GM12878 (cell line): ENCODE measurements around the gene ME3. TPM values are rescaled to one million over a fixed set of nuclear protein-coding genes. Genes with fewer than 3 reads are reported as not detected.

Experiments
- ATAC-seq: fragments of 200-7000 bp; cut with Tn5 transposase; 3 replicates; pipeline ENCODE4 v1.9.1; 2020; ENCODE audit warnings: mild to moderate bottlenecking, moderate library complexity
- BruUV-seq: library from RNA; stranded (reverse); fragments of 400-500 nt; replicated peaks from 2 replicates; lab custom pipeline; 2021; lab: Mats Ljungman, UMichigan
- CTCF ChIA-PET: fragments of 300-600 bp; sonication (Branson Sonifier 250); formaldehyde crosslinking; extraction: SDS; loops from one replicate; lab custom pipeline; 2021; ENCODE audit warnings: inconsistent platforms; lab: Yijun Ruan, JAX
- POLR2A ChIA-PET: fragments of 350-600 bp; formaldehyde crosslinking; extraction: SDS; loops from one replicate; lab custom pipeline; 2021; ENCODE audit warnings: inconsistent platforms; lab: Charles Lee
- RAD21 ChIA-PET: fragments of 300-600 bp; sonication (Branson Sonifier 250); formaldehyde crosslinking; loops from one replicate; lab custom pipeline; 2023; ENCODE audit warnings: antibody characterized with exemption; ENCODE audit not compliant: unreplicated experiment; lab: Charles Lee
- SMC1A ChIA-PET: fragments of 300-600 bp; sonication (Branson Sonifier 250); formaldehyde crosslinking; loops from one replicate; lab custom pipeline; 2023; ENCODE audit not compliant: unreplicated experiment, uncharacterized antibody; lab: Charles Lee
- DNase-seq: peaks from one replicate; pipeline ENCODE4 v3.0.0-alpha.2; 2011; ENCODE audit warnings: low read depth, low spot score
- FAIRE-seq: peaks from 3 replicates; lab custom pipeline; 2011; peaks lifted over from hg19 to GRCh38; lab: Jason Lieb, UNC
- H2AFZ ChIP-seq: 2 replicates; pipeline ENCODE4 v1.6.0; 2011; ENCODE audit warnings: low read depth, low read length, control low read depth; ENCODE audit not compliant: control insufficient read depth
- H3K27ac ChIP-seq: 2 replicates; pipeline ENCODE4 v1.5.1; 2011; ENCODE audit warnings: control low read depth; ENCODE audit not compliant: control insufficient read depth, insufficient read depth
- H3K27me3 ChIP-seq, 2 experiments: replicated peaks in 1 of 2; 2 replicates each; pipeline versions ENCODE4 v1.6.0 to v1.6.1; 2011; ENCODE audit warnings: low read length in 1 of 2; ENCODE audit not compliant: control insufficient read depth in 2 of 2, insufficient read depth in 2 of 2
- H3K36me3 ChIP-seq, 2 experiments: 2 replicates each; pipeline ENCODE4 v1.5.1; 2011; ENCODE audit warnings: low read length in 1 of 2; ENCODE audit not compliant: control insufficient read depth in 2 of 2, insufficient read depth in 2 of 2
- H3K4me1 ChIP-seq: 2 replicates; pipeline ENCODE4 v1.6.1; 2011; ENCODE audit warnings: mild to moderate bottlenecking, low read length, moderate library complexity, mixed read lengths; ENCODE audit not compliant: control insufficient read depth, insufficient read depth
- H3K4me2 ChIP-seq: 2 replicates; pipeline ENCODE4 v1.6.0; 2011; ENCODE audit warnings: control low read depth; ENCODE audit not compliant: control insufficient read depth, insufficient read depth
- H3K4me3 ChIP-seq: fragments of 200-600 bp; sonication (generic); 2 replicates; pipeline ENCODE4 v1.5.1; 2016
- H3K79me2 ChIP-seq: 2 replicates; pipeline ENCODE4 v1.6.0; 2011; ENCODE audit warnings: low read length; ENCODE audit not compliant: control insufficient read depth, insufficient read depth
- H3K9ac ChIP-seq: 2 replicates; pipeline ENCODE4 v1.8.0; 2011; ENCODE audit warnings: low read length, control low read depth, mixed read lengths; ENCODE audit not compliant: control insufficient read depth, insufficient read depth
- H3K9me3 ChIP-seq: replicated peaks from 3 replicates; pipeline ENCODE4 v1.5.1; 2011; ENCODE audit warnings: mild to moderate bottlenecking, low read length; ENCODE audit not compliant: control insufficient read depth, insufficient read depth
- H4K20me1 ChIP-seq: 2 replicates; pipeline ENCODE4 v1.6.0; 2011; ENCODE audit not compliant: control insufficient read depth, insufficient read depth
- CEBPB ChIP-seq, 2 experiments: fragments of 150-350 bp in 1 of 2; IDR thresholded peaks; 2 replicates each; pipeline ENCODE4 v1.6.1; 2012 to 2014; ENCODE audit warnings: low read depth in 2 of 2, low read length in 2 of 2, borderline replicate concordance in 1 of 2, inconsistent platforms in 1 of 2
- CEBPZ ChIP-seq: fragments of 150-350 bp; IDR thresholded peaks from 2 replicates; pipeline ENCODE4 v1.6.1; 2016; ENCODE audit warnings: low read depth, low read length
- E2F8 ChIP-seq: fragments of 450-650 bp; IDR thresholded peaks from 2 replicates; pipeline ENCODE4 v1.6.1; 2018; ENCODE audit warnings: mild to moderate bottlenecking, low read depth, moderate library complexity; ENCODE audit not compliant: partially characterized antibody
- MXI1 ChIP-seq: fragments of 150-350 bp; IDR thresholded peaks from 2 replicates; pipeline ENCODE4 v1.6.1; 2011; ENCODE audit warnings: low read depth, mild to moderate bottlenecking, inconsistent platforms, low read length, improper control_type of control experiment
- PKNOX1 ChIP-seq: fragments of 450-650 bp; IDR thresholded peaks from 2 replicates; pipeline ENCODE4 v1.6.1; 2016; ENCODE audit warnings: mild to moderate bottlenecking
- RBBP5 ChIP-seq: fragments of 200-600 bp; sonication (generic); conservative IDR thresholded peaks from 2 replicates; pipeline ENCODE4 v1.6.1; 2016
- SPI1 ChIP-seq: IDR thresholded peaks from 2 replicates; pipeline ENCODE4 v1.6.1; 2011; ENCODE audit warnings: low read depth, mild to moderate bottlenecking, low read length, moderate library complexity, borderline replicate concordance; ENCODE audit not compliant: insufficient read depth
- TBL1XR1 ChIP-seq: IDR thresholded peaks from 2 replicates; pipeline ENCODE4 v1.6.1; 2012; ENCODE audit warnings: low read depth, low read length, improper control_type of control experiment
- TCF3 ChIP-seq: IDR thresholded peaks from 2 replicates; pipeline ENCODE4 v1.6.1; 2012; ENCODE audit warnings: low read depth, mild to moderate bottlenecking, low read length, borderline replicate concordance; ENCODE audit not compliant: insufficient read depth
- ZBTB33 ChIP-seq: fragments of 450-650 bp; IDR thresholded peaks from 2 replicates; pipeline ENCODE4 v1.6.1; 2017; ENCODE audit warnings: mild to moderate bottlenecking
- ZNF24 ChIP-seq: fragments of 450-650 bp; IDR thresholded peaks from 2 replicates; pipeline ENCODE4 v1.6.1; 2017; ENCODE audit warnings: antibody characterized with exemption, mild to moderate bottlenecking
- WGBS: methylation state at CpG from one replicate; pipeline ENCODE4 v1.1.6; 2016; ENCODE audit warnings: low lambda C conversion rate; ENCODE audit not compliant: insufficient replicate concordance, insufficient coverage; ENCODE audit errors: missing lambda C conversion rate; 5-methylcytosine and 5-hydroxymethylcytosine counted together
- in situ Hi-C: fragments of 300-500 bp; cut with MboI; formaldehyde crosslinking; loops from 9 replicates; pipeline ENCODE4 v1.14.3; 2018; ENCODE audit warnings: mixed read lengths
- intact Hi-C: fragments of 100-400 bp; cut with micrococcal nuclease; formaldehyde crosslinking; loops from one replicate; pipeline ENCODE4 v1.14.2; 2022; ENCODE audit not compliant: unreplicated experiment
- polyA plus RNA-seq, 11 experiments: library from polyadenylated mRNA; depleted of rRNA in 4 of 11; unstranded in 6 of 11; stranded (reverse) in 5 of 11; fragments of >200 nt; fragmentation: Nextera tagmentation in 4 of 11; fragmentation: Illumina TruSeq in 1 of 11; extraction: Ambion mirVana in 4 of 11; extraction: Trizol in 1 of 11; gene quantifications; 1 replicate in 1 of 11; 2 replicates in 10 of 11; pipeline versions ENCODE4 v1.2.1 to v1.2.3, GENCODE V29; 2011 to 2016; ENCODE audit warnings: inconsistent platforms in 2 of 11, missing spikeins in 2 of 11, low read depth in 1 of 11
- total RNA-seq, 4 experiments: library from RNA; depleted of rRNA in 3 of 4; stranded (reverse); fragments of >200 nt in 3 of 4; fragmentation: Illumina TruSeq in 1 of 4; extraction: Trizol in 1 of 4; gene quantifications; 2 replicates each; pipeline versions ENCODE4 v1.2.1 to v1.2.3, GENCODE V29; 2013 to 2021

ME3 gene
- total and polyA plus RNA-seq, 10 of the 15 experiments (the other 5 are each of a cell fraction or from before 2014, with no cell fraction given), result 0.06 to 0.40 (median 0.19) TPM; not detected in 2

- TF ChIP-seq CEBPB (IDR thresholded peaks at IDR 0.05; ENCODE audit: borderline replicate concordance in 1 of 2, low read depth in 2 of 2, low read length in 2 of 2), result no peak
- no peak for TF ChIP-seq ZNF24
These were observed 9.1 kb downstream of the ME3 start (continued) for GRCh38 chr11:86663291-86663690.

- Histone ChIP-seq H3K79me2 (no peaks in the 10 kb centered on the region), H3K36me3 (no peaks in the 10 kb centered on the region), H3K9ac (no peak overlapping the region), H3K27ac (no peak overlapping the region), H3K27me3 (no peaks in the 10 kb centered on the region), H3K4me1 (no peaks in the 10 kb centered on the region), H4K20me1 (no peaks in the 10 kb centered on the region), H3K4me2 (no peak overlapping the region), H3K9me3 (no peaks in the 10 kb centered on the region), H2AFZ (no peak overlapping the region), H3K4me3 (no peak overlapping the region)
- CTCF ChIA-PET, result no interaction called here
- POLR2A ChIA-PET, result no interaction called here
- WGBS, result 0% methylated on average over 2 of the region's 2 CpGs
- DNase-seq, result no peak
- intact Hi-C loops (no loop called here), in situ Hi-C loops (no loop called here)
- SMC1A ChIA-PET, result interaction anchor here (0.9 to 1.6 kb wide), 3 partner anchors 12 to 175 kb away, joined by 3 to 5 read pairs (median 3); no protein-coding TSS in a partner anchor
- ATAC-seq, result no peak
- FAIRE-seq, result no peak
- BruUV-seq, result no TSS peak
- RAD21 ChIA-PET, result interaction anchor here (1.1 kb wide), 1 partner anchor 22 kb away, joined by 3 read pairs; no protein-coding TSS in a partner anchor
- TF ChIP-seq RBBP5 (no peak), E2F8 (no peak), PKNOX1 (no peak), ZBTB33 (no peak), MXI1 (no peak), CEBPZ (no peak), TBL1XR1 (no peak), SPI1 (no peak), TCF3 (no peak)
These were observed 11.7 kb downstream of the ME3 start for GRCh38 chr11:86660736-86661135.
